NCI-H2029 (cell line): ENCODE results near the gene MAML3.

Experiments used
- DNase-seq: peaks from one replicate; lab custom pipeline; 2025; lab: John Stamatoyannopoulos, UW

MAML3 gene

GRCh38 chr4:140071806-140072205, 82.2 kb downstream of the MAML3 start:
- DNase-seq: no peak

DNA sequence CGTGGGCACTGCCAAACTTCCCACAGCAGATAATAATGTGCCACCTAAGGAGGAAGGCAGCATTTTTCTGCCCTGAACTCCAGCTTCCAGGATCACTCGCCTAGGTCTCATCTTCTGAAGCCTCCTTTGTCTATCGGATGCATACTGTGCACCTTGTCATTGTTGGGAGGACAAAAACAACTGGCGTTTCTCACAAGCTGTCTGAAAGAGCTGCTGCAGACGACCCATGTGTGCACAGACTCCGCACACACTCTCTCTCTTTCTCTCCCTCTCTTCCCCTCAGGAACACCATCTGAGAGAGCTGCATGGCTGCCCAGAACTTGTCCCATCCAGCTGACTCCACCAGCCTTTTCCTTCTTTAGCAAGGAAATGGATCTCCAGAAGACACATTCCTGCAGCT, 83.0 kb downstream of the MAML3 start:
- no peak for DNase-seq

GRCh38 chr4:140070366-140070765, 83.6 kb downstream of the MAML3 start:
- no peak for DNase-seq

GRCh38 chr4:140069066-140069465, 84.9 kb downstream of the MAML3 start:
- no peak for DNase-seq

- no peak for DNase-seq
Measured at GRCh38 chr4:140068271-140068670, 85.7 kb downstream of the MAML3 start.

DNA sequence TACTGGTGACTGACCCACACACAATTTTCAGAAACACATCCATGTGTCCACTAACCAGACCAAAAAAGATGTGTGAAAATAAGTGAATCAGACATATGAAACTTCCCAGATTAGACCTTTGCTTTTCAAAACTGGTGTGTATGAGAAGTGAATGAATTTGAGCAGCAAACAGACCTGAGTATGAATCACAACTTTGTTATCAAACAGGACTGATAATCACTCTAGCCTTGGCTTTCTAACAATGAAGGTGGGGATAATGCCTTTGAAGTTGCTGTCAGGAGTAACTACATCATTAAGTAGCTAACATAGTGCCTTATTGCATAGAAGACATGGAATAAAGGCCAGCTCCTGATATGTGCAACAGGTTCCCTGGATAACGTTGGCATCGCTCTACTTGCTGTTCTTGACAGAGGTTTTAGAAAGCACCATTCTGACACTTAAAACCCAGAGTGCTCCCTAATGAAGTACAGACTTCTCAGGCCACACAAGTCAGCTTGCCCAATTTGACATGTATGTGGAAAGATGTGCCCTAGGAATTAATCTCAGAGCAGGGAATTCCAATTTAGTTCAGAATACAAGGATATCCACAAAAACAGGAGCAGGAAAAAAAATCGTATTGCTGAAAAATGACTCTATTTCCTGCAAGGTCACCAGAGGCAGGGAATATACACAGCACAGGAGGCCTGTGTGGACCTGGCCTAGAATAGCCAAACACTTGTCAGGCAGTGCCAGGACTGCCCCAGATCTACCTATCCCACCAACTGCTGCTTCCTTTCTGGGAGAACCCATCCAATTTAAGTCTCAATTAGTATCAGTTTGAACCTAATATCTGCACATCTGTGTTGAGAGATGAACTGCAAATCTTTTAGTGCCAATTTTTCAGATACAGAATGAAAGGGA, 87.7 kb downstream of the MAML3 start:
- DNase-seq: no peak

DNA sequence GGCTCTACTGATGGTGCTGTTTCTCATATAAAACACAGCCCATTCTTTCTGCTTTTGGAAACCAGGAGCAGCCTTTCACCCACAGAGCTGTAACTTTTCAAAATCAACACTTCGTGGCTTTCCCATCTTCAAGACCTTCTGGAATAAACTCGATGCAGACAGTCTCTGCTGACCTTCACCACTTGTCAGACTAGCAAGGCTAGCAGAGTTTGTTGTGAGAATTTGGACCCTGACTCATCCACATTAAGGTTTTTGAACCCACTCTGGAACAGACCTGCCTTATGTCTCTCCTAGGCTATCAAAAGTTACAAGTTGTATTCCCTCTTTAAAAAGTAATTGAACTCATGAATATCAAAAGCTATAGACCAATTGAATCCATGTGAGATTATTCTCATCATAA, 88.6 kb downstream of the MAML3 start:
- DNase-seq: no peak

DNA sequence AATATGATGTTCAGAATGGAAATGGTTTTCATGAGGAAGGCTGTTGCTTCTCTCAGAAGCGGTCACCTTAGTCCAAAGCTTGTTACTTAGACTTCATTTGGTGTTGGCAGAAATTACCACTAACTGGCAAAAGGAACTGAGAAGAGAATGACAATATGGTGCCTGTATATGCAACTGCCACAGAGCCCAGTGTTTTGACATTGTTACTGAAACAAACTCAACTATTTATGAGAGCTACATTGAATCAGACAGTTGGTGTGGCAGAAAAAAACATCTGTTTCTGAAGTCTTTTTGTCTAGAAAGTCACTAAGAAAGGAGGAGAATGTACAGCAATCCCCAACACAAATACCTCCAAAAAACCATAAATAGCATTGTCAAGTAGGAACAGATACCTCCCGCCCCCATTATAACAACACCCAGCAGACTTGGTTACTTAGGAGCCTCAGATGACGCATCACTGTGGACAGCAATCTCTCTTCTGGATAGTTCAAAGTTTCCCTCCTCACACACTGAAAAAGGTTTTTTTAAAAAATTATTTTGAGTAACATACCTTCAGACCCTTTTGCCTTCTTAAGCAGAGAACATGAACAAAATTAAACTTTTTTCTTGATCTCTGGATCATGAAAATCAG, 92.2 kb downstream of the MAML3 start:
- DNase-seq: no peak

- DNase-seq: no peak
Measured at GRCh38 chr4:140061194-140061593, 92.8 kb downstream of the MAML3 start.

- no peak for DNase-seq
Measured at GRCh38 chr4:140059159-140059558, 94.8 kb downstream of the MAML3 start.

DNA sequence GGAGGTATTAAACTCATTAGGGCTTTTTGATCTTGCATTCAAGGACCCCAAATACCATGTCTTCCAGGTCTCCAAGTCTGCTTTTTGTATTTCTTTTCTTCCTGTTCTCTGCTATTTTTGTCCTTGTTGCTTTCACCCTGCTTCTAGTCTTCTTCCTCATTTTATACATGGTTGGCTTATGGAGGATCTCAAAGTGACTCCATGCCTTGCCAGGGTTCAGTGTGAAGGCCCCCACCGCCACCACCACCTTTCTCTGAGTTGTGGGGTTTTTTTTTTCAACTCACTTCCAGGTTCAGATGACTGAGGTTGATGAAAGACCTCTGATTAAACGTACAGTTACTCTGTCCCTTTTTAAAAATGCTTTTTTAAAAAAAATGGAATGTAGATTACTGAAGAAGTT, 96.3 kb downstream of the MAML3 start:
- DNase-seq: no peak

DNA sequence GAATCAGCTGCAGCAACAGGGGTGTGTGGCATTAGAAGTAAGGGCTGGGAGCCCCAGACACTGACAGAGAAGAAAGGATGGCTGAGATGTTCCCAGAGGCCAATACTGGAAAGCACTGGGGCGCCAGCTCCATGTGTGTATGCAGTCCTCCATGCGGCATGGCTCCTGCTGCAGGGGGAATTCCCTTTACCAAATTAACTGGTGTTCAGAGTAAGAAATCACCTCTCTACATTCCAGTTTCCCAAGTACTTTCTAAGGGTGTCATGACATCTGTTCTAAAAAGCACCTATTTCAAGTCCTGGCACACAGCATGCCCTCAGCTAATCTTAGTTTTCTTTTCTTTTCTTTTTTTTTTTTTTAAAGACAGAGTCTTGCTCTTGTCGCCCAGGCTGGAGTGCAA, 98.0 kb downstream of the MAML3 start:
- DNase-seq: no peak

DNA sequence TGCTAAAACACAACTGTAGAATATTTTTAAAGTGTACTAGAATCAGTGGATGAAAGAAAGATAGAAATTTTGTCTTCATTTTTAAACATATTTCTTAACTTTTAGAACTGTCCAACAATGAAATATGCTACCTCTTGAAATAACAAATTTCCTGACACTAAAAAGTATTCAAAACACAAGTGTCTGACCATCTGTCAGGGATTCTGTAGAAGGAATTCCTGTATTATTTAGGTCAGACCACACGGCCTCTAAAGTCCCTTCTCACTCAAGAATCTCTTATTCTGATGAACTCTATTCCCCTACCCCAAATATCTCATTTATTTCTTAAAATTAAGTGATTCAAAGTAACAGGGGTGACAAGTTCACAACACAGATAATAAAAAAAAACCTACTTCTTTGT, 99.1 kb downstream of the MAML3 start:
- DNase-seq: no peak

DNA sequence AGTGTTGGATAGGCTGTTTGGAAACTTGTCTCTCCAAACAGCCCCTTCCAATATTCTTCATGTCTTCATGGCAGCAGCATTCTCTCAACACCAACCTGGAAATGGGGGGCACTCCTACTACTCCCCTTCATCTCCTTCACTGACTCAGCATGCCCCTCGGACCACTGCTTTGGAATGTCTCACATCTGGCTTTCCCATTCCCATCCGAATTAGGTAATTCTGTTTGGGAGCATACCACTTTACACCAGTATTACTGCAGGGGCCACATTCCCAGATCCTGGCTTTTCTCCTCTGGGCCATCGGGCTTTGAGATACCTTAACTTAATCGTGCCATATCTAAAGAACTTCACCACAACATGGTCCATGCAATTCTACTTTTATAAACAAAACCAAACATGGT, 100.8 kb downstream of the MAML3 start:
- DNase-seq: no peak

- no peak for DNase-seq
Measured at GRCh38 chr4:140052050-140052449, 101.9 kb downstream of the MAML3 start.

- DNase-seq: peak; percentile 38
Measured at GRCh38 chr4:140049849-140050637, 103.9 kb downstream of the MAML3 start.

DNA sequence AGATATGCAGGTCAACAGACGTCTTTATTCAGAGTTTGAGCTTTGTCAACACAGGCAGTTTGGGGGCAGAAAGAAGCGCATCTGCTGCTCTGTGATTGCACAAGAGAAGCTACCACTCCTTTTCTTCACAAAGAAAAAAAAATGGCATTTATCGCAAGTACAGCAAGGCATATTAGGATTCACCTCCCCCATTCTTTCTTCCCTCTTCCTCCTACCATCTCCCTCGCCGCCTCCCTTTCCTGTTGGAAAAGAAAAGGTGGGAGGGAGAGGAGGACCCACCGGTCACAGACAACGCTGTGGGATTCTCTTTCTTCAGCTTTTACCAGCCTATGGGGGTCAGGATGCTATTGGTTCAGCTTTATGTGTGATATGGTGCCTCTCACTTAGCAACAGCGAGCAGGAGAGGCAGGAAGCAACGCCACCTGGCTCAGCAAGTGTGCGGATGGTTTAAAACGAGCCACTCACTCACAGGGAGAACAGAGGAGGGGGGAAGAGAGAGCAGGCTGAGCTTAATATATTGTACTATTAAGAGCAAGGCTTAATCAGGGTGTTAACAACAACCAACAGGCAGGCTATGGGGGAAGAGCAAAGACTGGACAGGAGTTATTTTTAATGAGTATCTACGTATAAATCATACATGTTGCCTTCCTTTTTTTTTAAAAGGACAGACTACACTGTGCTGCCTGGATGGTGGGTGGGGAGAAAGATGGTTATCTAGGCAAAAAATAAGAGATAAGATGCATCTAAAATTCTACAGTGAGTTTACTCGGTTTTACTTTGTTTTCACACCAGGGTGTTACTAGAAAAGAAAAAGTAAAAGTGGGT, 104.7 kb downstream of the MAML3 start:
- DNase-seq: peak; percentile 87

- peak; percentile 44 for DNase-seq
Measured at GRCh38 chr4:140048419-140048995, 105.5 kb downstream of the MAML3 start.

GRCh38 chr4:140047786-140048185, 106.2 kb downstream of the MAML3 start:
- no peak for DNase-seq

GRCh38 chr4:140047017-140047640, 106.9 kb downstream of the MAML3 start:
- DNase-seq: no peak

- DNase-seq: no peak
Measured at GRCh38 chr4:140046543-140046942, 107.4 kb downstream of the MAML3 start.
